OCI-LY7 (cell line): ENCODE measurements around the gene POC1B. TPM values are rescaled to one million over a fixed set of nuclear protein-coding genes. Genes with fewer than 3 reads are reported as not detected.

Source experiments
- BruUV-seq: library from RNA; stranded (reverse); fragments of 400-500 nt; replicated peaks from 2 replicates; lab custom pipeline; 2021; lab: Mats Ljungman, UMichigan
- CTCF ChIA-PET: fragments of 300-600 bp; sonication (Branson Sonifier 250); formaldehyde crosslinking; loops from one replicate; lab custom pipeline; 2022; ENCODE audit warnings: antibody characterized with exemption; ENCODE audit not compliant: unreplicated experiment; lab: Charles Lee
- POLR2A ChIA-PET: fragments of 300-600 bp; sonication (Branson Sonifier 250); formaldehyde crosslinking; loops from one replicate; lab custom pipeline; 2022; ENCODE audit warnings: antibody characterized with exemption; lab: Charles Lee
- DNase-seq: peaks from one replicate; pipeline ENCODE4 v3.0.0-alpha.2; 2015; ENCODE audit warnings: low spot score
- H2AFZ ChIP-seq: fragments of 200-600 bp; sonication (generic), shearing (Covaris generic); 2 replicates; pipeline ENCODE4 v1.6.1; 2014; ENCODE audit warnings: mild to moderate bottlenecking, antibody characterized with exemption, low read length, moderate library complexity
- H3K27ac ChIP-seq: fragments of 200-600 bp; sonication (generic); 2 replicates; pipeline ENCODE4 v1.5.1; 2014; ENCODE audit warnings: mixed run types, low read depth, mild to moderate bottlenecking, moderate library complexity, low read length, inconsistent platforms; ENCODE audit not compliant: poor library complexity, severe bottlenecking
- H3K36me3 ChIP-seq: fragments of 200-600 bp; sonication (generic); 2 replicates; pipeline ENCODE4 v1.6.1; 2014; ENCODE audit warnings: mild to moderate bottlenecking, antibody characterized with exemption, low read length, moderate library complexity, mixed read lengths; ENCODE audit not compliant: insufficient read depth
- H3K4me1 ChIP-seq: fragments of 200-600 bp; sonication (generic); 2 replicates; pipeline ENCODE4 v1.5.1; 2014; ENCODE audit warnings: mild to moderate bottlenecking, low read length; ENCODE audit not compliant: insufficient read depth, poor library complexity, severe bottlenecking
- H3K4me2 ChIP-seq: fragments of 200-600 bp; sonication (generic); 2 replicates; pipeline ENCODE4 v1.6.1; 2014; ENCODE audit warnings: mild to moderate bottlenecking, low read length
- H3K4me3 ChIP-seq: fragments of 200-600 bp; sonication (generic); 2 replicates; pipeline ENCODE4 v1.5.1; 2014; ENCODE audit warnings: mild to moderate bottlenecking, low read depth, low read length; ENCODE audit not compliant: poor library complexity, severe bottlenecking
- H3K79me2 ChIP-seq: fragments of 200-600 bp; sonication (generic); 2 replicates; pipeline ENCODE4 v1.6.1; 2016; ENCODE audit warnings: low read depth, mild to moderate bottlenecking, low read length, moderate library complexity, mixed read lengths; ENCODE audit not compliant: insufficient read depth
- H3K9me2 ChIP-seq: fragments of 200-600 bp; sonication (generic); 2 replicates; pipeline ENCODE4 v1.6.1; 2016; ENCODE audit warnings: mild to moderate bottlenecking, low read length, mixed read lengths; ENCODE audit not compliant: insufficient read depth
- H3K9me3 ChIP-seq: fragments of 200-600 bp; sonication (generic); 2 replicates; pipeline ENCODE4 v1.6.1; 2014; ENCODE audit warnings: mild to moderate bottlenecking, mixed run types, low read length, mixed read lengths
- H4K20me1 ChIP-seq: fragments of 200-600 bp; sonication (generic); 2 replicates; pipeline ENCODE4 v1.6.1; 2014; ENCODE audit warnings: mild to moderate bottlenecking, antibody characterized with exemption, low read length, moderate library complexity, mixed read lengths; ENCODE audit not compliant: insufficient read depth
- EZH2phosphoT487 ChIP-seq: fragments of 200-600 bp; sonication (generic); IDR thresholded peaks from 2 replicates; pipeline ENCODE4 v1.6.1; 2018; ENCODE audit warnings: low read depth, borderline replicate concordance, mild to moderate bottlenecking, mixed run types, antibody characterized with exemption, low read length, moderate library complexity, mixed read lengths
- intact Hi-C: fragments of 100-400 bp; cut with micrococcal nuclease; formaldehyde crosslinking; loops from one replicate; pipeline ENCODE4 v1.10.0; 2022; ENCODE audit not compliant: unreplicated experiment
- total RNA-seq, 2 experiments: library from RNA; depleted of rRNA in 1 of 2; stranded (reverse); fragments of >200 nt in 1 of 2; shearing (Covaris generic) in 1 of 2; gene quantifications; 2 replicates each; pipeline ENCODE4 v1.2.3, GENCODE V29; 2014 to 2022
- TF ChIP-seq, protein P1 (sequence below): fragments of 200-600 bp; sonication (generic); conservative IDR thresholded peaks from 2 replicates; pipeline ENCODE4 v1.5.1; 2014; ENCODE audit warnings: mild to moderate bottlenecking, antibody characterized with exemption, low read length, moderate library complexity, mixed read lengths

Gene POC1B
- total RNA-seq, 2 experiments from 2014 or later, result 28.9 to 30.9 TPM

- Histone ChIP-seq H3K4me2 (no peak overlapping the region), H3K36me3 (no peaks in the 10 kb centered on the region), H3K9me3 (no peaks in the 10 kb centered on the region), H3K4me3 (no peak overlapping the region), H2AFZ (no peak overlapping the region), H3K9me2 (no peaks in the 10 kb centered on the region), H3K27ac (no peak overlapping the region), H4K20me1 (no peaks in the 10 kb centered on the region), H3K79me2 (no peaks in the 10 kb centered on the region), H3K4me1 (no peaks in the 10 kb centered on the region)
- intact Hi-C loops, result no loop called here
- CTCF ChIA-PET, result no interaction called here
- no TSS peak for BruUV-seq
- POLR2A ChIA-PET, result no interaction called here
- no peak for TF ChIP-seq EZH2phosphoT487
- TF ChIP-seq, protein P1, sequence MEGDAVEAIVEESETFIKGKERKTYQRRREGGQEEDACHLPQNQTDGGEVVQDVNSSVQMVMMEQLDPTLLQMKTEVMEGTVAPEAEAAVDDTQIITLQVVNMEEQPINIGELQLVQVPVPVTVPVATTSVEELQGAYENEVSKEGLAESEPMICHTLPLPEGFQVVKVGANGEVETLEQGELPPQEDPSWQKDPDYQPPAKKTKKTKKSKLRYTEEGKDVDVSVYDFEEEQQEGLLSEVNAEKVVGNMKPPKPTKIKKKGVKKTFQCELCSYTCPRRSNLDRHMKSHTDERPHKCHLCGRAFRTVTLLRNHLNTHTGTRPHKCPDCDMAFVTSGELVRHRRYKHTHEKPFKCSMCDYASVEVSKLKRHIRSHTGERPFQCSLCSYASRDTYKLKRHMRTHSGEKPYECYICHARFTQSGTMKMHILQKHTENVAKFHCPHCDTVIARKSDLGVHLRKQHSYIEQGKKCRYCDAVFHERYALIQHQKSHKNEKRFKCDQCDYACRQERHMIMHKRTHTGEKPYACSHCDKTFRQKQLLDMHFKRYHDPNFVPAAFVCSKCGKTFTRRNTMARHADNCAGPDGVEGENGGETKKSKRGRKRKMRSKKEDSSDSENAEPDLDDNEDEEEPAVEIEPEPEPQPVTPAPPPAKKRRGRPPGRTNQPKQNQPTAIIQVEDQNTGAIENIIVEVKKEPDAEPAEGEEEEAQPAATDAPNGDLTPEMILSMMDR, result no peak
- DNase-seq, result no peak
These were observed 76.9 kb downstream of the POC1B start for GRCh38 chr12:89448951-89449371.

- TF ChIP-seq, protein P1, result no peak
- no peak for TF ChIP-seq EZH2phosphoT487
- Histone ChIP-seq H3K4me2 (no peak overlapping the region), H2AFZ (no peak overlapping the region), H3K79me2 (no peaks in the 10 kb centered on the region), H4K20me1 (no peaks in the 10 kb centered on the region), H3K9me3 (no peaks in the 10 kb centered on the region), H3K4me1 (no peaks in the 10 kb centered on the region), H3K4me3 (no peak overlapping the region), H3K36me3 (no peaks in the 10 kb centered on the region), H3K9me2 (no peaks in the 10 kb centered on the region), H3K27ac (no peak overlapping the region)
- DNase-seq, result no peak
- no TSS peak for BruUV-seq
- intact Hi-C loops, result no loop called here
- ChIA-PET CTCF (no interaction called here), POLR2A (interaction anchor here (0.7 kb wide), 1 partner anchor 12 kb away, joined by 3 read pairs; no protein-coding TSS in a partner anchor)
These were observed 77.3 kb downstream of the POC1B start for GRCh38 chr12:89448526-89448925.

DNA sequence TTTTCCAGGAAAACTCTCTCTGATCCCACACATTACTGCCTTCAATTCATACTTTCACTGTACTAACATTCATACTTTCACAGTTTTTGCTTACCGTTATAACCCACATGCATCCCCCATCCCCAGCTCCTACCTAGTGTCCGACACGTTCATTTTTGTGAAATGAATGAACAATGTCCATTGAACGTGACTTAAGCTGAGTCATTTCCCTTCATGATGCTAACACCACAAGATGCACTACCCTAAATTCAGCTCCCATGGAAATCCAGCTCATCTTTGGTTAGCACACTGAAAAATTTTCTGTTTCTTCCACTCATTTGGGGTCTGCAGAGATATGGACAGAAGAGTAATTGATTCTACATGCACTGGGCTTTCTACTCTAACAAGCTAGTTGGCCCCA is 85.9 kb downstream of the POC1B start:
- Histone ChIP-seq H3K9me3 (no peaks in the 10 kb centered on the region), H3K27ac (no peak overlapping the region), H3K4me3 (no peak overlapping the region), H4K20me1 (no peaks in the 10 kb centered on the region), H3K4me2 (no peak overlapping the region), H2AFZ (no peak overlapping the region), H3K79me2 (no peaks in the 10 kb centered on the region), H3K36me3 (no peaks in the 10 kb centered on the region), H3K9me2 (no peaks in the 10 kb centered on the region), H3K4me1 (no peaks in the 10 kb centered on the region)
- ChIA-PET CTCF (no interaction called here), POLR2A (no interaction called here)
- no peak for TF ChIP-seq EZH2phosphoT487
- TF ChIP-seq, protein P1, result no peak
- BruUV-seq, result no TSS peak
- intact Hi-C loops, result no loop called here
- no peak for DNase-seq
